Sigmoid colon (tissue), 4 donors: Measurements from ENCODE around the gene TBX1.

ENCODE experiments used
- CTCF ChIP-seq, 4 experiments: fragments of 450-650 bp in 3 of 4; fragments of 200-600 bp in 1 of 4; IDR thresholded peaks; one replicate each; pipeline ENCODE4 v1.5.1; 2016 to 2019; ENCODE audit warnings: antibody characterized with exemption in 4 of 4, mild to moderate bottlenecking in 3 of 4, moderate library complexity in 2 of 4
- EP300 ChIP-seq, 4 donors: sonication (generic); formaldehyde crosslinking; IDR thresholded peaks; one replicate each; pipeline ENCODE4 v1.6.1; 2017; ENCODE audit warnings: antibody characterized with exemption in 4 of 4
- POLR2A ChIP-seq, 2 donors: fragments of 450-650 bp; IDR thresholded peaks; one replicate each; pipeline ENCODE4 v1.6.1; 2016; ENCODE audit warnings: antibody characterized with exemption in 2 of 2, mild to moderate bottlenecking in 2 of 2, moderate library complexity in 2 of 2
- POLR2AphosphoS5 ChIP-seq, 4 donors: sonication (generic); formaldehyde crosslinking; IDR thresholded peaks; one replicate each; pipeline ENCODE4 v1.6.1; 2017; ENCODE audit warnings: antibody characterized with exemption in 4 of 4

DNA sequence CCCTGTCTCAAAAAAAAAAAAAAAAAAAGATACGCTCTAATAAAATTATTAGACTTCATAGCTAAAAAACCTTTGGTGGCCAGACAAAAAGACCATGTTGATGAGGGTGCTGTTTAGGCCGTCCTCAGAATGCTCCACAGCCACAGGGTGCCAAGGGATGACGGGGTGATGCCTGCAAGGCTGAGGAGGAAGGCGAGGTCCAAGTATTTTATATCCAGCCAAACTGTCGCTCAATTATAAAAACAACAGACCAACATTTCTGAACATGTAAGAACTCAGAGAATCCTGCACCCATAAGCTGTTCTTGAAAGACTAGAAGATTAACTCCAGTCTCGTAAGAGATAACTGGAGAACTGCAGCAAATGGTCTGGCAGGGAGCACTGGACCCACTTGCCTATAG is 29.2 kb downstream of the TBX1 start:
- TF ChIP-seq CTCF (IDR thresholded peaks at IDR 0.05) (no peak), EP300 (IDR thresholded peaks at IDR 0.05) (no peak), POLR2A (IDR thresholded peaks at IDR 0.05) (no peak), POLR2AphosphoS5 (IDR thresholded peaks at IDR 0.05) (no peak)
